Fibroblast of lung (primary cell): ENCODE measurements around the gene VAC14.

Experiments used
- CTCF ChIP-seq, 2 donors: IDR thresholded peaks in 1 of 2; conservative IDR thresholded peaks in 1 of 2; 1 replicate in 1 of 2; 2 replicates in 1 of 2; pipeline ENCODE4 v1.5.1; 2011 to 2012; ENCODE audit warnings: low read length in 2 of 2, control low read depth in 1 of 2, inconsistent platforms in 1 of 2, low read depth in 1 of 2, mild to moderate bottlenecking in 1 of 2
- EZH2 ChIP-seq: IDR thresholded peaks from 2 replicates; pipeline ENCODE4 v1.5.1; 2012; ENCODE audit warnings: low read length, control low read depth, mild to moderate bottlenecking; ENCODE audit errors: missing control alignments

GRCh38 chr16:70670175-70670574, 130.8 kb downstream of the VAC14 start:
- TF ChIP-seq CTCF (conservative IDR thresholded peaks at IDR 0.05 in 1 of 2, IDR thresholded peaks at IDR 0.05 in 1 of 2; ENCODE audit: low read depth in 1 of 2, low read length in 2 of 2): no peak
- TF ChIP-seq EZH2: no peak
